ENCODE measurements around the gene NPAS3. TPM values are rescaled to one million over a fixed set of nuclear protein-coding genes. Genes with fewer than 3 reads are reported as not detected.

NPAS3 gene
- total RNA-seq, 1 donor from 2014 or later: 2.5 TPM

GRCh38 chr14:33676135-33676566 is 737.5 kb downstream of the NPAS3 start:
- no peaks in the 10 kb centered on the region for H3K4me1 ChIP-seq
- intact Hi-C loops (cut with micrococcal nuclease): no loop called here
- peak overlapping the region; percentile 32 for H3K27ac ChIP-seq (replicated peaks)
- H3K27me3 ChIP-seq (ENCODE audit: low read depth): no peaks in the 10 kb centered on the region
- no peaks in the 10 kb centered on the region for H3K9me3 ChIP-seq (replicated peaks)
- TF ChIP-seq CTCF (IDR thresholded peaks at IDR 0.05; ENCODE audit: borderline replicate concordance): peak; percentile 57
- peak overlapping the region; percentile 53 for H3K4me3 ChIP-seq
- DNase-seq: peak; percentile 20
- no peaks in the 10 kb centered on the region for H3K36me3 ChIP-seq

- Histone ChIP-seq H3K27ac (replicated peaks) (no peak overlapping the region), H3K4me1 (no peaks in the 10 kb centered on the region), H3K27me3 (ENCODE audit: low read depth) (no peaks in the 10 kb centered on the region), H3K9me3 (replicated peaks) (no peaks in the 10 kb centered on the region), H3K4me3 (no peak overlapping the region), H3K36me3 (no peaks in the 10 kb centered on the region)
- no peak for TF ChIP-seq CTCF (IDR thresholded peaks at IDR 0.05; ENCODE audit: borderline replicate concordance)
- intact Hi-C loops (cut with micrococcal nuclease): no loop called here
- no peak for DNase-seq
Measured at GRCh38 chr14:33676891-33677290, 738.2 kb downstream of the NPAS3 start.

- intact Hi-C loops (cut with micrococcal nuclease): no loop called here
- Histone ChIP-seq H3K4me3 (no peak overlapping the region), H3K4me1 (peaks cover 10% of the 10 kb centered on the region), H3K36me3 (no peaks in the 10 kb centered on the region), H3K9me3 (replicated peaks) (no peaks in the 10 kb centered on the region), H3K27me3 (ENCODE audit: low read depth) (no peaks in the 10 kb centered on the region), H3K27ac (replicated peaks) (no peak overlapping the region)
- no peak for DNase-seq
- no peak for TF ChIP-seq CTCF (IDR thresholded peaks at IDR 0.05; ENCODE audit: borderline replicate concordance)
Measured at GRCh38 chr14:33678005-33678404, 739.3 kb downstream of the NPAS3 start.

GRCh38 chr14:33679025-33679424 is 740.3 kb downstream of the NPAS3 start:
- no peak for TF ChIP-seq CTCF (IDR thresholded peaks at IDR 0.05; ENCODE audit: borderline replicate concordance)
- Histone ChIP-seq H3K36me3 (no peaks in the 10 kb centered on the region), H3K4me3 (no peak overlapping the region), H3K4me1 (peaks cover 12% of the 10 kb centered on the region), H3K27ac (replicated peaks) (no peak overlapping the region), H3K27me3 (ENCODE audit: low read depth) (no peaks in the 10 kb centered on the region), H3K9me3 (replicated peaks) (no peaks in the 10 kb centered on the region)
- intact Hi-C loops (cut with micrococcal nuclease): no loop called here
- DNase-seq: no peak

- Histone ChIP-seq H3K9me3 (replicated peaks) (no peaks in the 10 kb centered on the region), H3K4me3 (no peak overlapping the region), H3K4me1 (peaks cover 12% of the 10 kb centered on the region), H3K36me3 (no peaks in the 10 kb centered on the region), H3K27me3 (ENCODE audit: low read depth) (no peaks in the 10 kb centered on the region), H3K27ac (replicated peaks) (no peak overlapping the region)
- no peak for TF ChIP-seq CTCF (IDR thresholded peaks at IDR 0.05; ENCODE audit: borderline replicate concordance)
- DNase-seq: no peak
- intact Hi-C loops (cut with micrococcal nuclease): no loop called here
Measured at GRCh38 chr14:33679461-33680225, 741.0 kb downstream of the NPAS3 start.
